SK-MEL-5 (cell line): ENCODE results near the gene CLDN24. TPM values are rescaled to one million over a fixed set of nuclear protein-coding genes. Genes with fewer than 3 reads are reported as not detected.

Experiments
- DNase-seq: peaks from one replicate; pipeline ENCODE4 v3.0.0-alpha.2; 2016; ENCODE audit warnings: low read depth, low spot score
- in situ Hi-C: cut with HindIII; loops from 2 replicates; pipeline ENCODE4 v1.10.0; 2016; ENCODE audit warnings: low sequenced_read_pairs, high pct_unique_total_duplicates, low pct_unique_long_range_greater_than_20kb
- polyA plus RNA-seq, 2 experiments: library from polyadenylated mRNA; depleted of rRNA; stranded (reverse); fragments of >200 nt; gene quantifications; 2 replicates each; pipeline ENCODE4 v1.2.3, GENCODE V29; 2015
- total RNA-seq: library from RNA; depleted of rRNA; stranded (reverse); fragments of >200 nt; shearing (Covaris generic); gene quantifications from 2 replicates; pipeline ENCODE4 v1.2.3, GENCODE V29; 2014; rRNA removed

Gene CLDN24
- not detected in 2 replicates for total RNA-seq
- not detected in 2 replicates for polyA plus RNA-seq (2015; cell fraction: cytosol; rRNA removed)
- not detected in 2 replicates for polyA plus RNA-seq (2015; cell fraction: nucleus; rRNA removed)

DNA sequence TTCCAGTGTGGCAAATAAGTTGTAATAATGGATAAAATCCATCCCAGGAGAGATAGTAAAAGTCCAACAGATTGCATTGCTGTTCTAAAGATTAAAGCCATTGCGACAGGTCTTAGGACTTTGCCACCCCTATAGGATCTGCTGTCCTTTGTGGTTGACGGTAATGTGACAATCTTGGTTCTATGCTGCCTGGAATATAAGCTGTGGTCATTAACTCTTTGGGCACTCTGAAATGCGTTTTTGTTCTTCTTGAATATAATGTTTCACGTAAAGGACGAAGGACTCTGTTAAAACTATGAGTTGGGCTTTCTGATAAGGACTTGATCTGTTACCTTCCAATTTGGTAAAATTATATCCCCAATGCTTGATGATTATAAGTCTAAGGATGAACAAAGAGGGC is at the start of gene CLDN24:
CLDN24 (minus strand) TSS at position 101 of the 400 bp plus-strand sequence; CDS start at position 101, 0 bp downstream.
- DNase-seq: no peak
- in situ Hi-C loops: no loop called here

DNA sequence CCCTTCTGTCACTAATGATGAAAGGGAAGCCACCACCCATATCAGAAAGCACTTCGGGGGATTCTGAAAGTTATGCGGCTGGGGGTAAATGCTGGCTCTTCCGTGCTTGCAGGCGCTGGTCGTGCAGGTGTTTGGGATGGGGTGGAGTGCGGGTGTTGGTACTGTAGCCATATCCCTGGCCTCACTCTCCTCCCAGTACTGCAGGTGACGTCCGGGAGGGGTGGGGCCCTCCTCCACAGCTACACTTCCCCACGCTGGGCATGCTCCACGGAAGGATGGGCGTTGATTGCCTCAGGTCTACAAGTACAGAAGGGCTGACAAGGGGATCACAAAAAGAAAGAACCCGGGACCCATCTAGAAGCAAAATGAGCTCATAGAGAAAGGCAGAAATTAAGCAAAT is 48.6 kb upstream of the CLDN24 start:
- no peak for DNase-seq
- in situ Hi-C loops: no loop called here

DNA sequence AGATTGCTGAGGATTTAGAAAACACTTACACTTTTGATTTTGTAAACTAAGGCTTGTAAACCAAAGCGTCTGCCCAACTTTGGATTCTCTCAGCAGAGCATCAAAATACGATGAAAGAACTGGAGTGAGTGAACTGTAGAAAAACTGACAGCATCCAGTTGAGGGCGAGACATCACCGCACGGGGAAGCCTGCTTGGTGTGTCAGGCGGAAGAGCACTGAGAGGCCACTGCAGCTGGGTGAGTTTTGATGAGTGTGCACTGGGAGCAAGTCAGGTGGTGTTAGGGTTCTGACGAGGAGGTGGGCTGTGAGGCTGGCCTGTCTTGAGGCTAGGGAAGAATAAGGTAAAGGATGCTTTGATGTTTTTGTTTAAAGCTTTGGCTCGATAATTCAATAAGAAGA is 46.8 kb upstream of the CLDN24 start:
- in situ Hi-C loops: no loop called here
- DNase-seq: no peak

DNA sequence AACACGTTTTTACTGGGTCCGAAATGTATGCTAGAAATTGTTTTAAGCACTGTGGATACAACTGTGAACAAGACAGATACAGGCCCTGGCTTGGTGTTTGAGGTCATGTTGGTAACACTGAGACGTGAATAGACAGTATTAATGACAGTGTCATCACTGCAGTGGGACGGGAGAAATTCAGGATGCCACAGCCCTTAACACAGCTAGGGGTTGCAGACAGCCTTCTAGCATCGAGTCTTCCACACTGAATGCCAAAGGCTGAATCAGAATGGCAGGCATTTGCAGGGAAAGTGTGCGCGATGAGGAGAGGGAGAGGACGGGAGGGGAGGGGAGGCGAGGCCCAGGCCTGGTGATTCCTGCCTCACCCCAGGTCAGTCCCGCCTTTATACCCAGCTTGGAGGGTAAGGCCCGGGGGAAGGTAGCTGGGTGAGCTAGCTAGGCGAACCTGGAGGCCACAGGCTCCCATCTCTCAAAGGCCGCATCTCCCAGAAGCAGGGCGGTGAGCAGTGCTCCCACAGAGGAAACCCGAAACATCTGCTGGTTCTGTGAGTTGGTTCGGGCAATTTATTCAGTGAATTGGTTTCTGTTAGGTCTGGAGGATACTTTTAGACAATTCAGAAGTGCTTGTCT is 44.1 kb upstream of the CLDN24 start:
- in situ Hi-C loops: no loop called here

DNA sequence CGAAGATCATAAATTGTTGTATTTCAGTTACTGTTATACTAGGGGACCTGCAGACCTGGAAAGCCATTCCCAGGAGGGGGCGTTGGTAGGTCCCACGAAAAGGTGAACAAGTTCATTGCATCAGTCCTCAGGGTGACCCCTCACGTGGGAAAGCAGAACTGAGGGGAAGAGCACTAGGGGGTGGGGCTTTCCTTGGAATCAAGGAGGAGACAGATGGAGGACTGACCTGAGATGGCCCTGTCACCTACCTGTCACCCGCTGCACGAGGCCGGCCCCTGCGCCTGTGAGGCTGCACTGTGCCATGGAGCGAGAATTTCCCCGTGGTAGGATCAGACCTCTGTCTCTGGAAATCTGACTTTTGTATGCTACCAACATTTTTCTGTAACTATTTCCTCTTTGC is 41.8 kb upstream of the CLDN24 start:
- no peak for DNase-seq
- in situ Hi-C loops: no loop called here

More for the DNA sequence above, 44.1 kb upstream of the CLDN24 start:
- no peak for DNase-seq

DNA sequence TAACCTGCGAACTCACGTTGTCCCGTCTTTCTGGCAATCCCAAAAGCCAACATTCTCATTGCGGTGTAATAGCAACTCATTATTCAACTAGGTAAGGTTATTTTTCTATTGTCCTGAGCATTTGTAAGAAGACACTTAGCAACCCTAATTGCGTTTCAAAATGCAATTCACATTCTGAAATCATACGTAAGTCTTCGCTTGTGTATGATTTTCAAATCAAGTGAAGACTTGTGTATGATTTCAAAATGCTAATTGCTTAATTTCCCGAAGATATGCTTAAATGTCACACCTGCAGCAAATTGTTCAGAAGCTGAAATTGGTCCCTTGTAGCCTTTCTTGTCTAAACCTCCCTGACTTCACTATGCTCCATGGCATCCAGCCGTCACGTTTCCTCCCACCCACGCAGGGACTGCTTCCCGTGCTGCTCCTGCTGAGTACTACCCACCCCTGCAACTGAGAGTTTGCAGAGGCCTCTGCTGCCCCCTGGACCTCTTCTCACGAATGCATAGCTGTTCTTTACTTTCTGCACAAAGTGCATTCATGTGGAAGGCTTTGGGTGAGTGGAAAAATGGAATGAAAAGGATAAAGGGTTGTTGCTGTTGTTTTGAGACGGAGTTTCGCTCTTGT is 40.8 kb upstream of the CLDN24 start:
- DNase-seq: peak; percentile 59
- in situ Hi-C loops: no loop called here

DNA sequence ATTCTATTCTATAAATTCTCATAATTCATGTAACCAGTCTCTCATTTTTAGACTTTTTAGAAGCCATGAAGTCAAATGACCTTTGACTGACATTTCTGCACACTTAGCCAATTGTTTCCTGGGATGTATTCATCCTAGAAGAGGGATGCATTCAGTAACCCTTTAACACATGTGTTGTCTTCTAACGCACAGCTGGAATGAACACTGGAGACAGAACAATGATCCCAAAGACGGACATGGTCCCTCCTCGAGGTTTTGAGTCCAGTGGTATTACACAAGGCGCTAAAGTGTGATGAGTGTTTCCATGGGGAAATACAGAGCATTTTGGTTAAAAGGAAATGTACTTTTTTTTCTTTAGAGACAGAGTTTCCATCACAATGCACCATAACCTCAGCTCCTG is 39.8 kb upstream of the CLDN24 start:
- peak; percentile 95 for DNase-seq
- in situ Hi-C loops: no loop called here

DNA sequence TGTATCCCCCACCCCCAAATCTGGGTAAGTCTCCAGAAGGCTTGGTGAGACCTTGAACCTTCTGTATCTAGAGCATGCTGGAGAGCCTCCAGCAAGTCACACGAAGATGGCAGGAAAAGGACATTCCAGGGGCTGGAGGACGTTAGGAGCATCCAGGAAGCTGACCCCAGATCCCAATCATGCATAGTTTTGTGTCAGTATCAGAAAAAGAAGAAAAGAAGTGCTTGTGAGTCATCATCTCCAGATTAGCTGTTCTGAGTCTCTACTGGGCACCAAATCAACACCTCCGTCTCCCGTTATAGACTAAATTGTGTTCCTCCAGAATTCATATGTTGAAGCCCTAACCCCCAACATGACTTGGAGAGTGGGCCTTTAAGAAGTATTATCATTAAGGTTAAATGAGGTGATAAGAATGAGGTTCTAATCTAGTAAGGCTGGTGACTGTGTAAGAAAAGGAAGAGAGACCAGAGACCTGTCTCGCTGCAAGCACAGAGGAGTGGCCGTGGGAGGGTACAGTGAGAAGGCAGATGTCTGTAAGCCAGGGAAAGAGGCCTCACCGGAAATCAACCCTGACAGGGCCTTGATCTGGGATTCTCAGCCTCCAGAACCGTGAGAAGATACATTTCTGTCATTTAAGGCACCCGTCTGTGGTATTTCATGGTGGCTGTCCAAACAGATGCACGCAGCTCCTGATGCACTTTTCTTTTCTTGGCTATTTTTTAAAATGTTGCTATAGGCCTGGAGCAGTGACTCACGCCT is 38.1 kb upstream of the CLDN24 start:
- in situ Hi-C loops: no loop called here
- DNase-seq: no peak

DNA sequence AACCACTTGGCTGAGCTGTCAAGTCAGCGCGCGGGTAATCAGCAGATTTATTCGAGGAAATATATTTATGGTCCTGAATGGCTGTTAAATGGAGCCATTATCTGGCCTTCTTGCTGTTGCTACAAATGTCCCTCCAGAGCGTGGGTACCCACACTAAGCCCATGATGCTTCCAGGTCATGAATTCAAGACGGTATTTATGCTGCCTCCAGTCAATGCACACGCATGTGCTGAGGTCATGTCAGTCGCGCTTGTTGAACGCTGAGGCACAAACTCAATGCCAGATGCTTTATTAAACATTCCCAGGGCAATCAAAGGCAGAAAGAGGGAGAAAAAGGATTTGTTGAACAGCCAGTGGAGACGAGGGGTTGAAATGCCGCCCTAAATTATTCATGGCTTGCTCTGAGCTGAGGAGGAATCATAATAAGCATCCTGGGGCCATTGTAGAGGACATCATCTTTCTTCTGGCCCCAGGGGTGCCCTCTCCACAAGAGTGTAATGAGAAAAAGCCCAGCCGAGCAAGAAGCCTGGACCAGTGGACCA is 36.1 kb upstream of the CLDN24 start:
- in situ Hi-C loops: no loop called here
- DNase-seq: no peak

DNA sequence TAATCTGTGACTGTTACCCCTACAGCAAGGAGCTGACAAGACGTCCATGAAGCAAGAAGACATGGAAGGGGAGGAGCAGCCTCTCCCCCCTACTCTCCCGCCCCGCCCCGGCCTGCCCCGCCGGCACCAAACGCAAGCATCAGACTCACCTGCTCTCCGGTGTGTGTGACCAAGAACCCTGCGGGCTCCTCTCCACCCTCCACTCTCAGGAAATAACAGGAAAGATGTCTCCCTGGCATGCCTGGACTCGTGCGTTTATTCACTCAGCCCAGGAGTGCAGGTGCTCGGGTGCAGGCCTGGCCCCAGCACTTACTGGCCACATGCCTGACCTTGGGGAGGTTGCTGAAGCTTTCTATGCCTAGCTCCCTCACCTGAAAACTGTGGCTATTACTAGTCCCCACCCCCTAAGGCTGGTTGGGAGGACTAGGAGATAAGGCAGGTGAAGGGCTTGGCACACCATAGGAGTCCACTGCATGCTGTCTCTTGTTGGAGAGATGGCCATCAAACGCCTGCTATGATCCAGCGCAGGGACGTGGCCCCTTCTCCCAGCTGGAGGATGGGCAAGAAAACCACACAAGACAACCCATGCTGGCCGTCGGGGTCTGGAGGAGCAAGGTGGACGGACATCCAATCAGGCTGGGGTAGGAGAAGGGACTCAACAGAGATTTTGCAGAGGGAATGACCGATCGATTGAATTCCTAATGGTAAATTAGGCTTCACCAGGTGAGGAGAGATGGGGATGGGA is 34.9 kb upstream of the CLDN24 start:
- in situ Hi-C loops: no loop called here
- no peak for DNase-seq

DNA sequence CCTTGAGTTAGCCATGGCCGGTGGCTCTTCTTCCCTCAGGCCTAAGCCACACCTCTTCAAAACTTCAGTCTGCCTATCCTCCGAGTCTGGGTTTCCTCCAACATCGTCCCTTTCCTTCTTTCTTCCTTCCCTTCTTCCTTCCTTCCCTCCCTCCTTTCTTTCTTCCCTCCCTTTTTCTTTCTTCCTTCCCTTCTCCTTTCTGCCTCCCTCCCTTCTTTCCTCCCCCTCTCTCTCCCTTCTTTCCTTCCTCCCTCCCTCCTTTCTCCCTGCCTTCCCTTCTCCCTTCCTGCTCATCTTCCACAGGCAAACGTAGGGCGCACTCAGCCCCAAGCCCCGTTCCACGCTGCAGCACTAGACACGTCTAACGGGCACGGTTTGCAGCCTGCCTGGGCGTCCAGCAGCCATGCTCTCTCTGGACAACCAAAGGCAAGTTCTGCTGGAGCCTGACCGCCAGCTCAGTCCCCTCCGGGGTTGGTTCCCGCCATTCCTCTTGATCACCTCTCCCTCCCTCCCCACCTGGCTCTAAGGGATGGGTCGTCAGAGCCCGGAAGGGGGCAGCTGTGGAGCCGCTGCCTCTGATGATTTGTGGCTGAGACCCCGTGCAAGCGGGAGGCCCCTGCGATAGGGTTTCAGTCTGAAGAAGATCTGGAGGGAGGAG is 34.1 kb upstream of the CLDN24 start:
- in situ Hi-C loops: no loop called here
- no peak for DNase-seq

DNA sequence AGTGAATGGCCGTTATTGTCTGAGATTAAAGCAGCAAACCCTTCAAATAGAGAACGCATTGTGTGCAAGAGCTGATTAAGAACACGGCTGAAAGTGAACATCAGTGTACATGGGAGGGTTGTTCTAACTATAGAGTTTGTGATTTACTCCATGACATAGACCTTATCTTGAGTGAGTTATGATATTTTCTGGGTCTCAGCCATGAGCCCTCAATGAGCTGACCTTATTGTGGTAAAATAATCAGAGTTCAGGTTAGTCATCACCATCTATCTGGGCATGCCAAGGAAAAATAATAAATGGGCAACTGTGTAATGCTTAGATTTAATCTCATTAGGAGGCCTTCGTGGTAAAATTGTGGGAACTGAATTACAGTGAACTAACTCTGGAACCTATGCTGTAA is 33.2 kb upstream of the CLDN24 start:
- peak; percentile 81 for DNase-seq
- in situ Hi-C loops: no loop called here

DNA sequence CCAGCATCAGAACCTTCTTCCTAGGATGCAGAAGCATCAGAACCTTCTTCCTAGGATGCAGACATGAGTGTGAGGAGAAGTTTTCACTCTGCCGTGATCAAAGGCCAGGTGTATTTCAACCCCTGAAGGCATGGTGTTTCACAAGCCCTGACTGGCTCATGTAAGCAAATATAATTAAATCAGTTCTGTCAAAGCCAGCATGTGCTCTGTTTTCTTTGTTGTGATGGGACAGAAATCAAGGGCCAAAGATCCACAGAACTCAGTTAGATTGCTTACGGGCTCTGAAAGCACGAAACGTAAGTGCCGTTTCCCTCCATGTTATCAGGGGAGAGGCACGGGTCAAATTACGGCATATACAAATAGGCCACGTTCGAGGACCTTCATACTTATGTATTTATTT is 32.0 kb upstream of the CLDN24 start:
- in situ Hi-C loops: no loop called here
- no peak for DNase-seq

DNA sequence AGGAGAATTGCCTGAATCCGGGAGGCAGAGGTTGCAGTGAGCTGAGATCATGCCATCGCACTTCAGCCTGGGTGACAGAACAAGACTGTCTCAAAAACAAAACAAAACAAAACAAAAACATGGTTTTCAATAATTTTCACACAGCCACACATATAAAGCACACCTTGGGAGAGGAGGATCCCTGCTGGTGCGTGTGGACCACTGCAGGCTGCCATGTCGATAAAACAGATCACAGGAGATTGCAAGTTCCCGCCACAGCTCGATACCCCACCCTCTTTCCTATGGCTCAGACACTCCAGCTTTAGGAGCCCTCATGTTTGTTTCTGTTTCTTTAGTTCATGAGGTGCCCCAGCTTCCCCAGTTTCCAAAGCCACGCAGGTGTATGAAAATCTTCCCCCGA is 31.3 kb upstream of the CLDN24 start:
- in situ Hi-C loops: no loop called here
- no peak for DNase-seq

DNA sequence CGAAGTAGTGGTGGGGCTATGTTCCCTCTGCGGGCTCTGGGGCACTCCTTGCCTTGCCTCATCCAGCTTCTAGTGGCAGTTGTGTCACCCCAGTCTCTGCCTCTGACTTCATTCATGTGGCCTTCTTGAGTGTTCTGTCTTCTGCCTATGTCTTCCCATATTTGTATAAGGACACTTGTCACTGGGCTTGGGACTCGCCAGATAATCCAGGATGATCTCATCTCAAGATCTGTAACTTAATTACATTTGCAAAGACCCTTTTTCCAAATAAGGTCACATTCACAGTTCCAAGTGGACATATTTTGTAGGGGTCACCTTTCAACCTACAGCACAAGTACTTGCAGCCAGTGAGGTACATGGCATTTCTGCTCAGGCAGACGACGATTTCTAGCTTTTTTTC is 30.3 kb upstream of the CLDN24 start:
- no peak for DNase-seq
- in situ Hi-C loops: no loop called here

DNA sequence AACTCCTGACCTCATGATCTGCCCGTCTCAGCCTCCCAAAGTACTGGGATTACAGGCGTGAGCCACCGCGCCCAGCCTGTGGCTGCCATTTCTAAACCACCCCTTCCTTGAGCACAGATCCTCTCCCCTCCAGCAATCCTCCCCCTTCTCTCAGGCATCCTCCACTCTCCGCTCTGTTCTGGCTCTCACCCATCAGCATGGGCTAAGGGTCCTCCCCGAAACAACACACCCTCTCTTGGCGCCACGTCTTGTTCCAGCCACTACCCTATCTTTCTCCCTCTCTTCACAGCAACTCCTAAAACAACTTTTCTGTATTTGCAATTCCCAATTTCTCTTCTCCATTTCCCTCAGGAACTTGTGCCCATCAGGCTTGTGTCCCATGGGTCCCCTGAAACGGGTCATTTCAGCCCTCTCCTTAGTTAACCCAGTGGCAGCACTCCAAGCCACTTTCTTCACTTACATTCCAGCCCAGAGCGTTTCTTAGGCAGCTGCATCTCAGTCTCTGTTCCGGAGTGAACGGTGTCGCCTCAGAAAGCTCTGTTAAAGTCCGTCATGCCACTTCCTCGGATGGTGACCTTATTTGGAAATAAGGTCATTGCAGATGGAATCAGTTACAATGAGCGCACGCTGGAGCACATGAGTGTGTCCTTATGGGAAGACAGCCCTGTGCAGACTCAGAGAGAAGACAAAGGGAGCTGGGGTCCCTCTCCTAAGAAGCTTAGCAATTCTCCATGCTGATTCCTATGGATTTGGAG is 28.3 kb upstream of the CLDN24 start:
- in situ Hi-C loops: no loop called here
- no peak for DNase-seq

DNA sequence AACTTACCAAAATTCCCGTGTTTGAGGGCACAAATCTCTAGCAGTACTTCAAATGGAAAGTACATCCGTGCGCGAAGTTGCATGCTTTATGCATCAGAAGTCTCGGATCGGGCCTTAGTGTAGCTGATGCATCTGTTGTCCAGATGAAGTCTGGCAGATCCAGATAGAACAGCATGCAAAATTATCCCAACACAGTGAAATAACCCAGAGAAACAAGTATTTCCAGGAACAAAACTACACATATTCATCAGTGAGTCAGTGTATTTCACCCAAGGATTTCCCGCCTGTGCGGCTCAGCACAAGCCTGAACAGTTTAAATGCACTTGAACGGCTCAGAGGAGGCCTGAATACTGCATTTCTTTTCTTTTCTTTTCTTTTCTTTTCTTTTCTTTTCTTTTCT is 27.4 kb upstream of the CLDN24 start:
- no peak for DNase-seq
- in situ Hi-C loops: no loop called here
